HCT116 (cell line): ENCODE results near the gene LRRTM2. TPM values are rescaled to one million over a fixed set of nuclear protein-coding genes. Genes with fewer than 3 reads are reported as not detected.

Experiments
- ATAC-seq: fragments of 200-7000 bp; cut with Tn5 transposase; 2 replicates; pipeline ENCODE4 v1.9.1; 2020; ENCODE audit warnings: mild to moderate bottlenecking, moderate library complexity
- BruUV-seq: library from RNA; stranded (reverse); fragments of 400-500 nt; replicated peaks from 2 replicates; lab custom pipeline; 2021; lab: Mats Ljungman, UMichigan
- CTCF ChIA-PET: fragments of 300-600 bp; sonication (Branson Sonifier 250); formaldehyde crosslinking; loops from one replicate; lab custom pipeline; 2021; ENCODE audit warnings: antibody characterized with exemption; lab: Charles Lee
- POLR2A ChIA-PET: fragments of 300-600, 350-600 bp; sonication (Branson Sonifier 250); formaldehyde crosslinking; loops from one replicate; lab custom pipeline; 2021; ENCODE audit warnings: antibody characterized with exemption; lab: Charles Lee
- RAD21 ChIA-PET, 2 experiments: fragments of 300-600 bp; sonication (Branson Sonifier 250); formaldehyde crosslinking; loops; one replicate each; lab custom pipeline; 2023; ENCODE audit warnings: low total read pairs in 2 of 2; ENCODE audit not compliant: uncharacterized antibody in 2 of 2, unreplicated experiment in 2 of 2, low non-redundant PET in 1 of 2; lab: Charles Lee
- DNase-seq: peaks from one replicate; pipeline ENCODE4 v3.0.0-alpha.2; 2010; ENCODE audit warnings: low read depth, low spot score
- H2AFZ ChIP-seq: fragments of 200-600 bp; shearing (Covaris generic), sonication (generic); 2 replicates; pipeline ENCODE4 v1.6.1; 2017; ENCODE audit warnings: low read depth, mixed run types, mixed read lengths, antibody characterized with exemption, low read length; ENCODE audit not compliant: poor library complexity, severe bottlenecking
- H3K27ac ChIP-seq: 2 replicates; pipeline ENCODE4 v1.5.1; 2012; ENCODE audit warnings: low read depth, low read length
- H3K27me3 ChIP-seq: fragments of 200-600 bp; sonication (generic); 2 replicates; pipeline ENCODE4 v1.6.1; 2016; ENCODE audit warnings: mixed run types, low read length, mixed read lengths; ENCODE audit not compliant: insufficient read depth
- H3K36me3 ChIP-seq, 2 experiments: fragments of 200-500 bp in 1 of 2; fragments of 200-600 bp in 1 of 2; sonication (Bioruptor generic) in 1 of 2; sonication (generic) in 1 of 2; 2 replicates each; pipeline versions ENCODE4 v1.5.1 to v1.6.1; 2014 to 2016; ENCODE audit warnings: low read length in 2 of 2, inconsistent platforms in 1 of 2, mixed read lengths in 1 of 2, mixed run types in 1 of 2; ENCODE audit not compliant: insufficient read depth in 2 of 2, control insufficient read depth in 1 of 2
- H3K4me1 ChIP-seq, 2 experiments: fragments of 200-600 bp in 1 of 2; sonication (generic) in 1 of 2; 2 replicates each; pipeline versions ENCODE4 v1.5.1 to v1.6.1; 2012 to 2017; ENCODE audit warnings: low read length in 2 of 2, inconsistent platforms in 1 of 2, mild to moderate bottlenecking in 1 of 2, mixed read lengths in 1 of 2, mixed run types in 1 of 2, moderate library complexity in 1 of 2; ENCODE audit not compliant: insufficient read depth in 2 of 2, control insufficient read depth in 1 of 2
- H3K4me2 ChIP-seq: fragments of 200-600 bp; sonication (generic); 2 replicates; pipeline ENCODE4 v1.6.1; 2017; ENCODE audit warnings: mixed run types, low read length, mixed read lengths
- H3K4me3 ChIP-seq, 2 experiments: fragments of 200-600 bp in 1 of 2; sonication (generic) in 1 of 2; replicated peaks in 1 of 2; 2 replicates each; pipeline ENCODE4 v1.5.1; 2011 to 2016; ENCODE audit warnings: low read length in 2 of 2, control low read depth in 1 of 2, low read depth in 1 of 2, mild to moderate bottlenecking in 1 of 2, mixed read lengths in 1 of 2, mixed run types in 1 of 2
- H3K79me2 ChIP-seq: fragments of 200-600 bp; sonication (generic); 2 replicates; pipeline ENCODE4 v1.6.1; 2017; ENCODE audit warnings: mild to moderate bottlenecking, mixed run types, low read length, moderate library complexity, mixed read lengths; ENCODE audit not compliant: insufficient read depth
- H3K9ac ChIP-seq: fragments of 200-600 bp; sonication (generic); 2 replicates; pipeline ENCODE4 v1.6.1; 2016; ENCODE audit warnings: low read length, mixed read lengths
- H3K9me2 ChIP-seq: fragments of 200-600 bp; sonication (generic), shearing (Covaris generic); 2 replicates; pipeline ENCODE4 v1.6.1; 2017; ENCODE audit warnings: mixed run types, mild to moderate bottlenecking, moderate library complexity; ENCODE audit not compliant: insufficient read depth
- H3K9me3 ChIP-seq, 2 experiments: fragments of 200-500 bp in 1 of 2; fragments of 200-600 bp in 1 of 2; sonication (Bioruptor generic) in 1 of 2; sonication (generic) in 1 of 2; 2 replicates each; pipeline ENCODE4 v1.6.1; 2014 to 2017; ENCODE audit warnings: low read length in 2 of 2, mixed read lengths in 2 of 2, inconsistent platforms in 1 of 2, low read depth in 1 of 2, mild to moderate bottlenecking in 1 of 2, mixed run types in 1 of 2, moderate library complexity in 1 of 2; ENCODE audit not compliant: control insufficient read depth in 1 of 2, insufficient read depth in 1 of 2
- H4K20me1 ChIP-seq: fragments of 200-600 bp; sonication (generic), shearing (Covaris generic); 2 replicates; pipeline ENCODE4 v1.6.1; 2017; ENCODE audit warnings: mixed run types, mild to moderate bottlenecking, moderate library complexity; ENCODE audit not compliant: insufficient read depth
- CBX3 ChIP-seq: IDR thresholded peaks from 2 replicates; pipeline ENCODE4 v1.6.1; 2012; ENCODE audit warnings: low read depth
- ELF1 ChIP-seq: IDR thresholded peaks from 2 replicates; pipeline ENCODE4 v1.6.1; 2012; ENCODE audit warnings: low read depth, borderline replicate concordance
- EZH2phosphoT487 ChIP-seq: fragments of 200-600 bp; IDR thresholded peaks from 2 replicates; pipeline ENCODE4 v1.6.1; 2018; ENCODE audit warnings: antibody characterized with exemption, borderline replicate concordance
- FOSL1 ChIP-seq: IDR thresholded peaks from 2 replicates; pipeline ENCODE4 v1.6.1; 2012; ENCODE audit warnings: low read depth
- POLR2A ChIP-seq: IDR thresholded peaks from 2 replicates; pipeline ENCODE4 v1.7.0; 2011; ENCODE audit warnings: borderline replicate concordance; ENCODE audit not compliant: insufficient read depth, insufficient read length; ENCODE audit errors: extremely low read depth
- POLR2AphosphoS5 ChIP-seq: IDR thresholded peaks from 2 replicates; pipeline ENCODE4 v1.6.1; 2011; ENCODE audit warnings: mild to moderate bottlenecking, low read depth, low read length, moderate library complexity
- SP1 ChIP-seq: IDR thresholded peaks from 2 replicates; pipeline ENCODE4 v1.6.1; 2012; ENCODE audit warnings: low read depth
- YY1 ChIP-seq: IDR thresholded peaks from 2 replicates; pipeline ENCODE4 v1.6.1; 2011; ENCODE audit warnings: low read length, low read depth, moderate library complexity, mild to moderate bottlenecking; ENCODE audit not compliant: insufficient replicate concordance; ENCODE audit errors: extremely low read depth
- ZBTB33 ChIP-seq: IDR thresholded peaks from 2 replicates; pipeline ENCODE4 v1.6.1; 2011; ENCODE audit warnings: mild to moderate bottlenecking, low read length, moderate library complexity; ENCODE audit not compliant: insufficient replicate concordance; ENCODE audit errors: extremely low read depth
- ZNF274 ChIP-seq: fragments of 200-500 bp; sonication (Bioruptor generic); IDR thresholded peaks from 2 replicates; pipeline ENCODE4 v1.6.1; 2014; ENCODE audit warnings: mild to moderate bottlenecking, low read depth, low read length, inconsistent platforms
- intact Hi-C: fragments of 100-400 bp; cut with micrococcal nuclease; formaldehyde crosslinking; loops from 2 replicates; pipeline ENCODE4 v1.10.0; 2022
- total RNA-seq: library from RNA; stranded (reverse); gene quantifications from one replicate; pipeline ENCODE4 v1.2.1, GENCODE V29; 2021; ENCODE audit not compliant: unreplicated experiment
- TF ChIP-seq, protein P1 (sequence below), 3 experiments: fragments of 200-600 bp in 1 of 3; sonication (generic) in 1 of 3; IDR thresholded peaks in 2 of 3; conservative IDR thresholded peaks in 1 of 3; 2 replicates each; pipeline ENCODE4 v1.5.1; 2012 to 2017; ENCODE audit warnings: low read depth in 2 of 3, low read length in 2 of 3, antibody characterized with exemption in 1 of 3, borderline replicate concordance in 1 of 3, control low read depth in 1 of 3, mild to moderate bottlenecking in 1 of 3, mixed read lengths in 1 of 3, mixed run types in 1 of 3, moderate library complexity in 1 of 3; ENCODE audit not compliant: insufficient read depth in 1 of 3
- TF ChIP-seq, protein P2 (sequence below): IDR thresholded peaks from 2 replicates; pipeline ENCODE4 v1.6.1; 2012

LRRTM2 gene
- total RNA-seq, 1 experiment from 2014 or later: not detected

DNA sequence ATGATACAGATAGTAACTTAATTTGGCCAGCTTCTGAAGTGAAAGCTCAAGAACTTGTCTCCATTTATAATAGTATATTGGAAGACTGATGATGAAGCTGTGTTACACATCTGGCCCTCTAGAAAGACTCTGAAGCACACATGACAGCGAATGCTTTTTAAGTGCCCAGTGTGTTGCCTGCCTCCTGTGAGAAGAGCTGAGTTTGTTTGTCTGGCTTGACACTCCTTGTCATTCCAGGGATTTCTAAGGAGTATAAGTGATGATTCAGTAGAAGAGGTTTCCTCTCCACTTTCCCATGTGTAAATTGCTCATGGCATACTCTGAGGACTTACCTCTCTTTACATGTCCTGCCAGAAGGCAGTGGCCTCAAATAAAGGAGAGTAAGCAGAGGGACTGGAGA is 30.4 kb upstream of the LRRTM2 start:
- CTCF ChIA-PET: no interaction called here
- no peak for ATAC-seq
- Histone ChIP-seq H3K4me1 (peaks cover 0 to 17% of the 10 kb centered on the region in 2 experiments; a peak in 1 of 4 replicates), H3K27me3 (no peaks in the 10 kb centered on the region), H3K9ac (no peak overlapping the region), H3K9me2 (no peaks in the 10 kb centered on the region), H2AFZ (no peak overlapping the region), H3K36me3 (peaks cover 7 to 10% of the 10 kb centered on the region in 2 experiments; a peak in 2 of 4 replicates), H3K79me2 (no peaks in the 10 kb centered on the region; the same call in 1 of the 2 replicates), H3K4me3 (no peak overlapping the region), H3K9me3 (no peaks in the 10 kb centered on the region), H4K20me1 (no peaks in the 10 kb centered on the region), H3K27ac (no peak overlapping the region), H3K4me2 (no peak overlapping the region)
- DNase-seq: no peak
- intact Hi-C loops: no loop called here
- RAD21 ChIA-PET: no interaction called here
- no TSS peak for BruUV-seq
- POLR2A ChIA-PET: no interaction called here
- TF ChIP-seq FOSL1 (no peak), POLR2AphosphoS5 (0 out of 2 replicates have a peak, but pooled peaks have one; percentile 6), ZBTB33 (no peak)

GRCh38 chr5:138903130-138903775 is 28.1 kb upstream of the LRRTM2 start:
- BruUV-seq: no TSS peak
- POLR2A ChIA-PET: no interaction called here
- H3K36me3 ChIP-seq: peaks cover 7 to 10% of the 10 kb centered on the region in 2 experiments; a peak in 2 of 4 replicates
- no peak for TF ChIP-seq YY1
- TF ChIP-seq, protein P1, sequence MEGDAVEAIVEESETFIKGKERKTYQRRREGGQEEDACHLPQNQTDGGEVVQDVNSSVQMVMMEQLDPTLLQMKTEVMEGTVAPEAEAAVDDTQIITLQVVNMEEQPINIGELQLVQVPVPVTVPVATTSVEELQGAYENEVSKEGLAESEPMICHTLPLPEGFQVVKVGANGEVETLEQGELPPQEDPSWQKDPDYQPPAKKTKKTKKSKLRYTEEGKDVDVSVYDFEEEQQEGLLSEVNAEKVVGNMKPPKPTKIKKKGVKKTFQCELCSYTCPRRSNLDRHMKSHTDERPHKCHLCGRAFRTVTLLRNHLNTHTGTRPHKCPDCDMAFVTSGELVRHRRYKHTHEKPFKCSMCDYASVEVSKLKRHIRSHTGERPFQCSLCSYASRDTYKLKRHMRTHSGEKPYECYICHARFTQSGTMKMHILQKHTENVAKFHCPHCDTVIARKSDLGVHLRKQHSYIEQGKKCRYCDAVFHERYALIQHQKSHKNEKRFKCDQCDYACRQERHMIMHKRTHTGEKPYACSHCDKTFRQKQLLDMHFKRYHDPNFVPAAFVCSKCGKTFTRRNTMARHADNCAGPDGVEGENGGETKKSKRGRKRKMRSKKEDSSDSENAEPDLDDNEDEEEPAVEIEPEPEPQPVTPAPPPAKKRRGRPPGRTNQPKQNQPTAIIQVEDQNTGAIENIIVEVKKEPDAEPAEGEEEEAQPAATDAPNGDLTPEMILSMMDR (IDR thresholded peaks at IDR 0.05 in 2 of 3, conservative IDR thresholded peaks at IDR 0.05 in 1 of 3; ENCODE audit: borderline replicate concordance in 1 of 3, insufficient read depth in 1 of 3, low read depth in 2 of 3, low read length in 2 of 3): no peak
- TF ChIP-seq, protein P2, sequence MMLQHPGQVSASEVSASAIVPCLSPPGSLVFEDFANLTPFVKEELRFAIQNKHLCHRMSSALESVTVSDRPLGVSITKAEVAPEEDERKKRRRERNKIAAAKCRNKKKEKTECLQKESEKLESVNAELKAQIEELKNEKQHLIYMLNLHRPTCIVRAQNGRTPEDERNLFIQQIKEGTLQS: no peak
- no peak for TF ChIP-seq ZNF274
- TF ChIP-seq FOSL1: no peak
- no peak for TF ChIP-seq POLR2A
- no peak for TF ChIP-seq EZH2phosphoT487
- TF ChIP-seq SP1: no peak
- no peak for TF ChIP-seq CBX3
- TF ChIP-seq POLR2AphosphoS5: no peak
- TF ChIP-seq ELF1: no peak

More at GRCh38 chr5:138903130-138903775, 28.1 kb upstream of the LRRTM2 start:
- ATAC-seq (no peak), DNase-seq (no peak)
- Histone ChIP-seq H3K4me2 (no peak overlapping the region), H3K9ac (no peak overlapping the region), H3K4me1 (peaks cover 0 to 28% of the 10 kb centered on the region in 2 experiments; a peak in 2 of 4 replicates), H3K9me2 (no peaks in the 10 kb centered on the region), H3K27me3 (no peaks in the 10 kb centered on the region), H3K9me3 (no peaks in the 10 kb centered on the region), H2AFZ (no peak overlapping the region), H3K4me3 (no peak overlapping the region), H3K27ac (no peak overlapping the region), H4K20me1 (no peaks in the 10 kb centered on the region; the same call in 1 of the 2 replicates), H3K79me2 (no peaks in the 10 kb centered on the region; the same call in 1 of the 2 replicates)
- ChIA-PET RAD21 (no interaction called here), CTCF (no interaction called here)
- intact Hi-C loops: no loop called here
